Effector memory CD8-positive, alpha-beta T cell (primary cell): ENCODE measurements around the gene OVCH1.
A peak's percentile ranks its signal among the peaks of the same experiment; 100 is the strongest.

ENCODE experiments used
- ATAC-seq: fragments of 150-1000 bp; cut with Tn5 transposase; replicated peaks from 2 replicates; pipeline ENCODE4 v1.10.0; 2021; ENCODE audit warnings: mild to moderate bottlenecking, moderate library complexity
- DNase-seq, 3 experiments: peaks; one replicate each; pipeline ENCODE4 v3.0.0; 2021
- H3K27ac Mint-ChIP-seq, 2 donors: one replicate each; pipeline ENCODE4 v1.8.0; 2022; ENCODE audit warnings: mild to moderate bottlenecking in 2 of 2, mixed read lengths in 2 of 2, moderate library complexity in 2 of 2
- H3K27me3 Mint-ChIP-seq, 2 donors: one replicate each; pipeline ENCODE4 v1.8.0; 2022; ENCODE audit warnings: mixed read lengths in 2 of 2
- H3K36me3 Mint-ChIP-seq: one replicate; pipeline ENCODE4 v1.8.0; 2022; ENCODE audit warnings: mild to moderate bottlenecking, moderate library complexity, mixed read lengths; ENCODE audit not compliant: insufficient read depth
- H3K4me1 Mint-ChIP-seq, 2 donors: one replicate each; pipeline ENCODE4 v1.8.0; 2022; ENCODE audit warnings: low read depth in 2 of 2, mixed read lengths in 2 of 2
- H3K4me3 Mint-ChIP-seq, 2 donors: one replicate each; pipeline ENCODE4 v1.8.0; 2022; ENCODE audit warnings: mild to moderate bottlenecking in 2 of 2, mixed read lengths in 2 of 2, moderate library complexity in 2 of 2
- H3K9me3 Mint-ChIP-seq, 2 donors: one replicate each; pipeline ENCODE4 v1.8.0; 2022; ENCODE audit warnings: mixed read lengths in 2 of 2

The OVCH1 gene

GRCh38 chr12:29382251-29382650, 115.2 kb downstream of the OVCH1 start:
- Mint-ChIP-seq H3K9me3 (no peaks in the 10 kb centered on the region), H3K27me3 (no peaks in the 10 kb centered on the region), H3K4me3 (peak overlapping the region; percentile 90 to 92), H3K27ac (peak overlapping the region in 1 of 2 donors; percentile 95), H3K4me1 (peaks cover 10 to 26% of the 10 kb centered on the region in 2 donors), H3K36me3 (peaks cover 19% of the 10 kb centered on the region)
- ATAC-seq (no peak), DNase-seq (no peak)

GRCh38 chr12:29380536-29381523, 116.7 kb downstream of the OVCH1 start, which contains the start of gene ERGIC2:
ERGIC2 (minus strand) TSS chr12:29381172; CDS start chr12:29371633, 9,539 bp downstream.
- H3K4me1 Mint-ChIP-seq = peaks cover 18 to 35% of the 10 kb centered on the region in 2 donors
- no peaks in the 10 kb centered on the region for H3K9me3 Mint-ChIP-seq
- DNase-seq = peak; percentile 88 to 92 (median 91)
- peak within 1 kb of the TSS; percentile 90 to 92 for H3K4me3 Mint-ChIP-seq
- ATAC-seq = peak; percentile 86
- peaks cover 19% of the 10 kb centered on the region for H3K36me3 Mint-ChIP-seq
- no peaks in the 10 kb centered on the region for H3K27me3 Mint-ChIP-seq
- H3K27ac Mint-ChIP-seq = peak within 1 kb of the TSS; percentile 94 to 95
